Spleen (tissue), 11 donors: ENCODE results near the gene ATG5. TPM values are rescaled to one million over a fixed set of nuclear protein-coding genes. Genes with fewer than 3 reads are reported as not detected.
A peak's percentile ranks its signal among the peaks of the same experiment; 100 is the strongest.

Experiments
- DNase-seq: peaks from one replicate; pipeline ENCODE4 v3.0.0-alpha.2; 2020
- H3K27ac ChIP-seq, 8 donors: fragments of 200-600 bp; sonication (generic) in 7 of 8; 1 replicate in 4 of 8; 2 replicates in 4 of 8; pipeline versions ENCODE4 v1.5.0 to v1.8.0; 2016 to 2021; ENCODE audit warnings: inconsistent platforms in 4 of 8, mild to moderate bottlenecking in 4 of 8, moderate library complexity in 1 of 8
- H3K27me3 ChIP-seq, 7 donors: fragments of 200-600 bp; sonication (generic) in 6 of 7; replicated peaks in 1 of 7; 1 replicate in 4 of 7; 2 replicates in 3 of 7; pipeline versions ENCODE4 v1.5.0 to v1.8.0; 2016 to 2021; ENCODE audit warnings: inconsistent platforms in 3 of 7, mild to moderate bottlenecking in 1 of 7
- H3K36me3 ChIP-seq, 6 donors: fragments of 200-600 bp; sonication (generic) in 5 of 6; 1 replicate in 4 of 6; 2 replicates in 2 of 6; pipeline versions ENCODE4 v1.5.0 to v1.8.0; 2016 to 2021; ENCODE audit warnings: inconsistent platforms in 2 of 6
- H3K4me1 ChIP-seq, 6 donors: fragments of 200-600 bp; sonication (generic) in 5 of 6; 1 replicate in 3 of 6; 2 replicates in 3 of 6; pipeline versions ENCODE4 v1.5.0 to v1.8.0; 2016 to 2021; ENCODE audit warnings: inconsistent platforms in 3 of 6
- H3K4me3 ChIP-seq, 8 donors: fragments of 200-600 bp; sonication (generic) in 7 of 8; 1 replicate in 4 of 8; 2 replicates in 4 of 8; pipeline versions ENCODE4 v1.5.0 to v1.8.0; 2016 to 2021; ENCODE audit warnings: inconsistent platforms in 4 of 8, mild to moderate bottlenecking in 4 of 8, moderate library complexity in 2 of 8
- H3K9me3 ChIP-seq, 8 donors: fragments of 200-600 bp; sonication (generic) in 7 of 8; 1 replicate in 4 of 8; 2 replicates in 4 of 8; pipeline versions ENCODE4 v1.5.0 to v1.8.0; 2016 to 2021; ENCODE audit warnings: inconsistent platforms in 4 of 8
- CTCF ChIP-seq, 11 experiments: fragments of 200-600 bp in 7 of 11; fragments of 450-650 bp in 4 of 11; sonication (generic) in 4 of 11; IDR thresholded peaks in 8 of 11; conservative IDR thresholded peaks in 3 of 11; 1 replicate in 7 of 11; 2 replicates in 4 of 11; pipeline versions ENCODE4 v1.4.0 to v1.8.0; 2016 to 2021; ENCODE audit warnings: antibody characterized with exemption in 11 of 11, inconsistent platforms in 4 of 11, mild to moderate bottlenecking in 1 of 11
- POLR2A ChIP-seq, 3 donors: fragments of 450-650 bp; IDR thresholded peaks; one replicate each; pipeline ENCODE4 v1.5.1; 2017; ENCODE audit warnings: antibody characterized with exemption in 3 of 3, mild to moderate bottlenecking in 1 of 3
- POLR2AphosphoS5 ChIP-seq, 3 donors: sonication (generic); formaldehyde crosslinking; IDR thresholded peaks; one replicate each; pipeline ENCODE4 v1.5.1; 2017; ENCODE audit warnings: antibody characterized with exemption in 3 of 3
- WGBS, 5 donors: extraction: QIAGEN DNeasy Blood & Tissue Kit in 3 of 5; methylation state at CpG; one replicate each; pipeline versions ENCODE4 v1.1.5 to v1.1.7; 2013 to 2018; 5-methylcytosine and 5-hydroxymethylcytosine counted together
- intact Hi-C: fragments of 100-400 bp; cut with DNase I; formaldehyde crosslinking; loops from one replicate; pipeline ENCODE4 v1.15.0; 2023; ENCODE audit warnings: low total_unique reads
- polyA plus RNA-seq, 3 donors: library from polyadenylated mRNA; stranded (reverse); fragments of 200-250 nt; gene quantifications; one replicate each; pipeline ENCODE4 v1.2.1, GENCODE V29; 2013
- total RNA-seq, 7 donors: library from RNA; depleted of rRNA in 3 of 7; stranded (reverse); fragments of >200 nt in 3 of 7; fragmentation: NEBNext Ultra II Directional in 4 of 7; extraction: Animal tissue kit (Norgen Biotek cat#: 25700) in 4 of 7; gene quantifications; one replicate each; pipeline versions ENCODE4 v1.1.0 to v1.2.1, GENCODE V29; 2016 to 2021
- donor health status: healthy with polysubstance abuse.
- donor health status: DM: no; HTN: no; CAD: no; lungs with moderate emphysema.
- donor health status: DM: no; HTN: no; CAD: no.
- donor health status: Bipolar disorder and iron deficiency.
- donor health status: healthy.
- donor health status: DM: no; HTN: no; CAD: no.
- donor health status: DM: yes; HTN: yes; CAD: no.

The ATG5 gene
- total and polyA plus RNA-seq, 10 donors = 12.1 to 41.6 (median 27.7) TPM

GRCh38 chr6:106194949-106195921 lies 130.3 kb downstream of the ATG5 start:
- no peaks in the 10 kb centered on the region for H3K27me3 ChIP-seq
- 61 to 73% (median 68%) methylated on average over 7 of the region's 7 CpGs for WGBS, 5 donors
- peaks cover 0 to 6% (median 3%) of the 10 kb centered on the region in 6 donors for H3K36me3 ChIP-seq
- intact Hi-C loops = no loop called here
- H3K4me1 ChIP-seq = peaks cover 0 to 37% (median 23%) of the 10 kb centered on the region in 6 donors
- no peaks in the 10 kb centered on the region for H3K9me3 ChIP-seq
- peak overlapping the region in 7 of 8 donors; percentile 10 to 59 (median 47) for H3K27ac ChIP-seq
- TF ChIP-seq POLR2AphosphoS5 (IDR thresholded peaks at IDR 0.05) (no peak), CTCF (IDR thresholded peaks at IDR 0.05 in 8 of 11, conservative IDR thresholded peaks at IDR 0.05 in 3 of 11) (no peak), POLR2A (IDR thresholded peaks at IDR 0.05) (no peak)
- DNase-seq = no peak
- peak overlapping the region in 1 of 8 donors; percentile 7 for H3K4me3 ChIP-seq

- peaks cover 0 to 36% (median 23%) of the 10 kb centered on the region in 6 donors for H3K4me1 ChIP-seq
- H3K27ac ChIP-seq = no peak overlapping the region
- TF ChIP-seq POLR2A (IDR thresholded peaks at IDR 0.05) (no peak), CTCF (IDR thresholded peaks at IDR 0.05 in 8 of 11, conservative IDR thresholded peaks at IDR 0.05 in 3 of 11) (no peak), POLR2AphosphoS5 (IDR thresholded peaks at IDR 0.05) (no peak)
- DNase-seq = no peak
- WGBS, 5 donors = 41 to 64% (median 51%) methylated on average over 4 of the region's 4 CpGs
- H3K9me3 ChIP-seq = no peaks in the 10 kb centered on the region
- H3K4me3 ChIP-seq = no peak overlapping the region
- no peaks in the 10 kb centered on the region for H3K27me3 ChIP-seq
- intact Hi-C loops = no loop called here
- H3K36me3 ChIP-seq = peaks cover 0 to 4% (median 0%) of the 10 kb centered on the region in 6 donors
Observed at GRCh38 chr6:106192824-106193223, 132.7 kb downstream of the ATG5 start.

GRCh38 chr6:106188104-106188794 lies 137.3 kb downstream of the ATG5 start:
- peaks cover 0 to 17% (median 0%) of the 10 kb centered on the region in 6 donors for H3K36me3 ChIP-seq
- H3K27me3 ChIP-seq = no peaks in the 10 kb centered on the region
- TF ChIP-seq POLR2AphosphoS5 (IDR thresholded peaks at IDR 0.05) (no peak), CTCF (IDR thresholded peaks at IDR 0.05 in 8 of 11, conservative IDR thresholded peaks at IDR 0.05 in 3 of 11) (no peak), POLR2A (IDR thresholded peaks at IDR 0.05) (no peak)
- no peak overlapping the region for H3K4me3 ChIP-seq
- no peaks in the 10 kb centered on the region for H3K9me3 ChIP-seq
- intact Hi-C loops = no loop called here
- no peak for DNase-seq
- H3K27ac ChIP-seq = no peak overlapping the region
- 75 to 84% (median 80%) methylated on average over 1 of the region's 1 CpG for WGBS, 5 donors
- peaks cover 0 to 11% (median 0%) of the 10 kb centered on the region in 6 donors for H3K4me1 ChIP-seq
